Renal cortex interstitium (tissue), 11 donors: ENCODE data around the gene SYT2. TPM values are rescaled to one million over a fixed set of nuclear protein-coding genes. Genes with fewer than 3 reads are reported as not detected.

Experiments used
- DNase-seq, 11 donors: peaks; one replicate each; pipeline ENCODE4 v3.0.0-alpha.2; 2013; ENCODE audit warnings: low read depth in 9 of 11, low spot score in 4 of 11; ENCODE audit errors: extremely low read depth in 1 of 11
- polyA plus RNA-seq, 3 donors: library from polyadenylated mRNA; unstranded; fragments of 120-200 nt; gene quantifications; one replicate each; pipeline ENCODE4 v1.2.1, GENCODE V29; 2013; ENCODE audit not compliant: insufficient read length in 3 of 3

The SYT2 gene
- polyA plus RNA-seq, 3 donors = 1.5 to 3.5 (median 2.9) TPM

GRCh38 chr1:202709276-202710041 lies 795 bp downstream of the SYT2 start:
- DNase-seq = no peak

- no peak for DNase-seq
These were observed 1.6 kb downstream of the SYT2 start for GRCh38 chr1:202708456-202709275.

GRCh38 chr1:202706851-202707250 lies 3.4 kb downstream of the SYT2 start:
- DNase-seq = no peak

- DNase-seq = no peak
These were observed 5.7 kb downstream of the SYT2 start for GRCh38 chr1:202704601-202705000.

- no peak for DNase-seq
These were observed 7.1 kb downstream of the SYT2 start for GRCh38 chr1:202703191-202703590.

GRCh38 chr1:202702088-202702487 lies 8.2 kb downstream of the SYT2 start:
- no peak for DNase-seq

- DNase-seq = no peak
These were observed 9.1 kb downstream of the SYT2 start for GRCh38 chr1:202701200-202701599.

GRCh38 chr1:202700061-202700460 lies 10.2 kb downstream of the SYT2 start:
- no peak for DNase-seq

GRCh38 chr1:202698276-202698675 lies 12.0 kb downstream of the SYT2 start:
- no peak for DNase-seq

- no peak for DNase-seq
These were observed 13.2 kb downstream of the SYT2 start for GRCh38 chr1:202697038-202697437.

GRCh38 chr1:202694314-202694713 lies 15.9 kb downstream of the SYT2 start:
- no peak for DNase-seq

GRCh38 chr1:202692959-202693555 lies 17.2 kb downstream of the SYT2 start:
- DNase-seq = peak; percentile 47 to 87 (median 70)

GRCh38 chr1:202691816-202692215 lies 18.4 kb downstream of the SYT2 start:
- DNase-seq = no peak

GRCh38 chr1:202689493-202690342 lies 20.5 kb downstream of the SYT2 start:
- no peak for DNase-seq

- DNase-seq = no peak
These were observed 21.2 kb downstream of the SYT2 start for GRCh38 chr1:202689082-202689481.

- DNase-seq = no peak
These were observed 21.9 kb downstream of the SYT2 start for GRCh38 chr1:202688401-202688800.

GRCh38 chr1:202687798-202688197 lies 22.5 kb downstream of the SYT2 start:
- no peak for DNase-seq

- DNase-seq = no peak
These were observed 22.9 kb downstream of the SYT2 start for GRCh38 chr1:202687370-202687769.

- DNase-seq = no peak
These were observed 24.6 kb downstream of the SYT2 start for GRCh38 chr1:202685641-202686040.
